ENCODE data around the gene CPAMD8.

Gene CPAMD8

GRCh38 chr19:16914421-16914820 is 112.2 kb downstream of the CPAMD8 start:
- DNase-seq: no peak

DNA sequence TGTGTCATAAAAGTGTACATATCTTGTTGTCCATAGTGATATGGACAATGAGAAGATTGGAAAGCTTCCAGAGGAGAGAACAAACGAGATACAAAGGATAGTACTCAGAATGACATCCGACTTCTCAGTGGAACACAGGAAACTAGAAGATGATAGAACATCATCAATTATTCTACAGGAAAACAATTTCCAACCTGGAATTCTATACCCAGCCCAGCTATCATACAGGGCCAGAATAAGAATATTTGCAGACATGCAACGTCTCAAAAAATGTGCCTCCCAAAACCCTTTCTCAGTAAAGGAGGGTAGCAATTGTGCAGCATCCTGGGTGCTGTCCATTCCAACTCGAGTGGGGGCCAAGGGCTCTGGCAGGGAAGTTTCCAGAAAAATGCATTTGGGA is 113.8 kb downstream of the CPAMD8 start:
- DNase-seq: no peak

- DNase-seq: no peak
These were observed 115.6 kb downstream of the CPAMD8 start for GRCh38 chr19:16911046-16911445.

GRCh38 chr19:16908759-16909158 is 117.9 kb downstream of the CPAMD8 start:
- DNase-seq: no peak

DNA sequence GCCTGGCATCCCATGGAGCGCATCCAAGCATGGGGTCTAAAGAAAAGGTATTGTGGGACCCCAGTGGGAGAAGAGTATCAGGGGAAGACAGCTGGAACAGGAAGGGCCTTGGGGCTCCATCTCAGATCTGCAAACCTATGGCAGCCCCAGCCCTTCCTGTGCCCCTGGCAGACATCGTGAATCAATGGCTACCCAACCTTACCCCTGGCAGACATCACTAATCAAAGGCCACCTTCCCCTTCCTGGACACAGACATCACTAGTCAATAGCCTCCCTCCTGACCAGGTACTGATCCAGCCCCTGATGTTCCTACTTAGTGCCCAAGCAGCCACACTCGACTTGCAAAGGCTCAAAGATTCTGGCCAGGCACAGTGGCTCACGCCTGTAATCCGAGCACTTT is 122.0 kb downstream of the CPAMD8 start:
- DNase-seq: no peak

DNA sequence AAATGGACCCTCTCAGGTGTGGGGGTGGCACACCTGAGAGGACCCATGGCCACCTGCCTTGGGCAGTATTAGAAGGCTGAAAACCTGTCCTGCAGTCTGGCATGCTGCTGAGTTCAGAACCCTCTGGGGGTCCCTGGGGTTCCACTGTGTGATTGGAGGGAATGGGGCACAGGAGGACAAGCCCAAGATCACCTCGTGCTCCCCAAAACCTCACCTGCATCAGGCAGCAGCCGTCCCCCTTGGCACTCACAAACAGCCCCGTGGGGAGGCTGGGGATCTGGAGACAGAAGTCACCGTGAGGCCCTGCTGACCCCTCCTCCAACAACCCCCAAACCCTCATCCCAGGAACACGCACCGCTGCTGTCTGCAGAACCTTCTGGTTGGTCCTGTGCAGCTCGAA is 123.3 kb downstream of the CPAMD8 start:
- no peak for DNase-seq

DNA sequence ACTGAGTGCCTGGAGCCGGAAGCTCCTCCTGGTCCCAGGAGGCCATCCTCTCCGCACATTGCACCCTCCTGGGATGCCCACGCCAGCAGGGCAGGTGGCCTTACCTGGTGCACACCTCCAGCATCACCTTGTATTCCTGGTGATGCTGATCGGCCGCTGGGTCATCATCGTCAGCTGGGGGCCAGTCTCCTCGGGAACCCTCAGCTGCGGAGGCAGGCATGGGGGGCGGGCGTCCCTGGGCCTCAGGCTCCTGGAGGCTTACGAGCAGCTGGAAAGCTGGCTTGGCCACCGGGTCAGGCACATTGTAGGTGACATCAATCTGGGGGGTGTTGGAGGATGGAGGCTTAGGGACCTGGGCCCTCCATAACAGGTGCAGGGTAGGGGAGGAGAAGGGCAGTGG is 124.1 kb downstream of the CPAMD8 start:
- DNase-seq: no peak

DNA sequence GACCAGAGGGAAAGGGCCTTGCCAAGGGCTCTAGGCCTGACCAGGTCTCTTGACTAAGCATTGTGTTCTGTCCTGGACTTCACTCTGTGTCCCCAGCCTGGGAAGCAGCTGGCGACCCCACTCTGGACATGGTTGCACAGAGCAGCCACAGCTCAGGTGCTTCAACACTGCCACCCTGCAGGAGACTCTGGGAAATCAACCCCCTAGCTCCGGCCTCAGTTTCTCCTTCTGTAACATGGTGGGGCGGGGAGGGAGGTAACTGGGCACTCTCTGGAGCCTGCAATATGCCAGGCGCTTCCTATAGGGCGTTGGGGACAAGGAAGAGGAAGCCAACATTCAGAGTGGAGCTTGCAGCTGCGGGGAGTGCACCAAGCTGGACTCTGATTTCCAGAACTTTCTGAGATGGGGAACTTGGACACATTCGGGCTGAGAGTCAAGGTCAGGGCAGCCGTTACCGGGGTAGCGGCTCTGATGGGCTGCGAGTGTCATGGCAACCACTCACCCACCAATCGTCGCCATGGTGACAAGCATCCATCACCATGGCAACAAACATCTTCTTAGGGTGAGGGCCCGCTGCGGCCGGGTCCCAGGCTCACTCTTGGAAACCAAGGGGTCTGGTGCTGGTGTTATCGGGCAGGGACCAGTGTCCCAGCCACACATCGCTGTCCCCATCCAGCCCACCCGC is 125.0 kb downstream of the CPAMD8 start:
- no peak for DNase-seq

- DNase-seq: no peak
These were observed 127.0 kb downstream of the CPAMD8 start for GRCh38 chr19:16899566-16900075.

GRCh38 chr19:16898361-16899015 is 128.1 kb downstream of the CPAMD8 start:
- DNase-seq: no peak

DNA sequence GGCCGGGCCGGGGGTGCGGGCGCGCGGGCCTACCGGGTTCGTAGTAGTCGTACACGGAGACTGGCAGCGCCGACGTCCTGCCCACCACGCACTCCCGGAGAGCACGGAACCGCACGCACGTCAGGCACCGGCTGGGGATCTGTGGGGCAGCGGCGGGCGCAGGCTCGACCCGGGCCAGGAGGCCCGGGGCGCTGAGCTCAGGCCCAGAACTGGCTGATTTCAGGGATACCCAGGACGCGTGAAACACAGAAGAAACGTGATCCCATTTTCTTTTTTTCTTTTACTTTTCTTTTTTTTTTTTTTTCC is 128.8 kb downstream of the CPAMD8 start:
- DNase-seq: no peak

- DNase-seq: no peak
These were observed 129.4 kb downstream of the CPAMD8 start for GRCh38 chr19:16897029-16897855.

DNA sequence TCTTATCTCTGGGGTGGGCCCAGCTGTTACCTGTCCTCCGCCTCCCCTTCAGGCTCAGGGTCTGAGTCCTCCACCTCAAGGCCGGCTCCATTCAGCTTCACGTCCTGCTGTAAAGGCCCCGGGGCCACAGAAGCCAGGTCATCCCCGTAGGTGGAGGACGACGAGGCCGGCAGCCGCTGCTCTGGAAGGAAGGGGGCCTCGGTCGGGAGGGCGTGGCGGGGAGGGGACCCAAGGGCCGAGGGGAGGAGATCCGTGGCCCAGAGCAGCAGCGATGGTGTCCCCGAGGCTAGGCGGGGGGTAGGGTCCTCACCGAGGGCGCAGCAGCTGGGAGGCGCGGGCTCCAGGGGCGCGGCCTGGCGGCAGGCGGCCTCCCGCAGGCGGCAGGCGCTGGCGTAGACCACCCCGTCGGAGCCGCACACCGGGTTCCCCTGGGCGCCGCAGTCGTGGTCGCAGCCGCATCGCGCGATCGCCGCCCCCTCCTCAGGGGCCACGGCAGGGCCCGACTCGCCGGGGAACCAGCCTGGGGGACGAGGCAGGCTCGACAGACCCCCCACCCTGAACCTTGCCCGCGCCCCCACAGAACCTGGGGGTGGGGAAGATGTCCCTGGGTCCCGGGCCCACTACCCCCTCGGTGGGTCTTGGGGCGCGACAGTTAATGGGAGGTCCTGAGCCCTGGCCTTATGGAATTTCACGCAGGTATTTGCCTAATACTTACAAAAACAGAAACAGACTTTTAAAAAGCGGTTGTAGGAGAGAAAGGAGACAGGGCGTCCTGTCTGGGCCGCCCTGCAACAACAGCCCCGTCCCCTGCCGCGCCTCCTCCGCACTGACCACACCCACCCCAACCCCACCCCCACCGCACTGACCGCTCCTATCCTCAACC is 130.2 kb downstream of the CPAMD8 start:
- DNase-seq: no peak

DNA sequence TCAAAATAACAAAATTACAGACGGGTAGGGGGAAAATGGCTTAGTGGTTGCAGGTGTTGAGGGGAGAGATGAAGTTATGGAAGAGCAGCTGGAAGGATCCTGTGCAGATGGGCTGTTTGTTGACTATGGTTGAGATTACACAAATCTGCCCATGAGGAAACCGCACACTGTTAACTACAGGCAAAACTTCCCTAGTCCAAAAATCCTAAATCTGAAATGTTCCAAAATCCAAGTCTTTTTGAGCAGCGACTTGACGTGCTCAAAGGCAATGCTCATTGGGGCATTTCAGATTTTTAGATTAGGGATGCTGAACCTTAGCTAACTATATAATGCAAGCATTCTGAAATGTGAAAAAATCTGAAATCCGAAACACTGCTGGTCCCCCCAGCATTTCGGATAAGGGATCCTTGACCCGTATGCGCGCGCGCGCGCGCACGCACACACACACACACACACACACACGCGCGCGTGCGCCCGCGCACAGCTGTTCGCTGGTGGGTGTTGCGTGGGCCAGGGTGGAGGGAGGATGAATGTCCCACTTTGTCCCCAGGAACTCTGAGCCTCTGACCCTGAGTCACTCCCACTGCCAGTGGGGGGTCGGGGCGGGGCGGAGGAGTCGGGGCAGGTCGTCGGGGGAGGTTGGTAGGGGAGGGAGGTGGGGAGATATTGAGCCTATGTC is 131.0 kb downstream of the CPAMD8 start:
- no peak for DNase-seq

DNA sequence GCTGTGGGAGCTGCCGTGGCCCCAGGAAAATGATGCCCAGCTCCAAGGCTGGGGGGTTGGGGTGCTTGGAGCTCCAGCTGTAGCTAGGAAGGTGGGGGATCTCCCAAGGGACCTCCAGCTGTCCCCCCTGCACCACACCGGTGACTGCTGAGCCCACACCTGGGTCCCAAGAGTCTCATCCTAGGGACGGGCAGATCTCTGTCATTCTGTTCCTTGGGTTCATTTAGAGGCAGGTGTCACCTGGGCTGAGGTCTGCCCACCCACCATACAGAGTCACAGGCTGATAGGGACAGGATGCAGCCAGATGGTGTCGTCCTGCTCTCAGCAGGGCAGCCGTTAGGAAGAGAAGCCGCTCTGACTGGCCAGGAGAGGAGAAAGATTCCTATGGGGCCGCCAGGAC is 132.5 kb downstream of the CPAMD8 start:
- DNase-seq: no peak

GRCh38 chr19:16893686-16893989 is 133.0 kb downstream of the CPAMD8 start:
- no peak for DNase-seq

GRCh38 chr19:16892868-16893685 is 133.5 kb downstream of the CPAMD8 start:
- DNase-seq: no peak

- no peak for DNase-seq
These were observed 134.2 kb downstream of the CPAMD8 start for GRCh38 chr19:16892436-16892835.

- DNase-seq: no peak
These were observed 134.8 kb downstream of the CPAMD8 start for GRCh38 chr19:16891696-16892382.

DNA sequence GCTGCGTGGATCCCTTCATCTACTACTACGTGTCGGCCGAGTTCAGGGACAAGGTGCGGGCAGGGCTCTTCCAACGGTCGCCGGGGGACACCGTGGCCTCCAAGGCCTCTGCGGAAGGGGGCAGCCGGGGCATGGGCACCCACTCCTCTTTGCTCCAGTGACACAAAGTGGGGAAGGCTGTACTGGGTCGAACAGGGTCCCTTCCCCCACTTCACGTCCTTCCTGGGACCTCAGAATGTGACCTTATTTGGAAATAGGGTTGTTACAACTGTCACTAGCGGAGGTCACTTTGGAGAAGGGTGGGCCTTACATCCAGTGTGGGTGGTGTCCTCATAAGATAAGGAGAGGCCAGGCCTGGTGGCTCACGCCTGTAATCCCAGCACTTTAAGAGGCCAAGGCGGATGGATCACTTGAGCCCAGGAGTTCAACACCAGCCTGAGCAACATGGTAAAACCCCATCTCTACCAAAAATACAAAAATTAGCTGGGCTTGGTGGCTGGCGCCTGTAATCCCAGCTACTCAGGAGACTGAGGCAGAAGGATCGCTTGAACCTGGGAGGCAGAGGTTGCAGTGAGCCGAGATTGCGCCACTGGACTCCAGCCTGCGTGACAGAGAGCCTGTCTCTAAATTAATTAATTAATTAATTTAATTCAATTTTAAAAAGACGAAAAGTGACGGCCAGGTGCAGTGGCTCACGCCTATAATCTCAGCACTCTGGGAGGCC is 136.0 kb downstream of the CPAMD8 start:
- no peak for DNase-seq

Data from NCI-H510A (cell line).